ENCODE measurements around the gene IFITM2. TPM values are rescaled to one million over a fixed set of nuclear protein-coding genes. Genes with fewer than 3 reads are reported as not detected.

The IFITM2 gene
- total RNA-seq, 2 donors from 2014 or later = 87.9 to 171 TPM

DNA sequence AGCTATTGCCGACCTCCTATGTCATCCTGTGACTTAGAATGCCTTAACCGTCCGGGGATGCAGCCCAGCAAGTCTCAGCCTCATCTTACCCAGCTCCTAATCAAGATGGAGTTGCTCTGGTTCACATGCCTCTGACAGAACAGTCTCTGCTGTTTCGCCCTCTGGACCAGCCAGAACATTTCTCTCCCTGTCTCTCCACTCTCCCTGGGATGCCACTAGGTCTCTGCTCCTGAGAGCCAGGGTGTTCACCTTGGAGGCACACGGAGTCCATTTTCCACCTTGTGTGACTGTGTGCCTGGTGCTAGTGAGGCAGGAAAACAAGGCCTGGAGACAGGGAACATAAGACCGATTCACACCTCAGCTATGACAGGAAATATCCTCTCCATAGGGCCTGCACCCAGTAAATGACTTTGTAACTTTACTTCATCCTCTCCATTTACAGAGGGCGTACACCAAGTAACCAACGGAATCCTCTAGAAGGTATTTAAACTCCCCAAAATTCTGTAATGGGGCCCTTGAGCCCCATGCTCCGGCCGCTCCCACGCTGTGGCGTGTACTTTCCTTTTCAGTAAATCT lies 44.9 kb downstream of the IFITM2 start:
- Mint-ChIP-seq H3K27me3 (no peaks in the 10 kb centered on the region), H3K9me3 (no peaks in the 10 kb centered on the region), H3K4me1 (ENCODE audit: low read depth in 2 of 2) (peaks cover 37 to 38% of the 10 kb centered on the region in 2 donors), H3K4me3 (peak overlapping the region; percentile 5), H3K36me3 (no peaks in the 10 kb centered on the region), H3K27ac (peak overlapping the region in 1 of 2 donors; percentile 40)
- ATAC-seq = no peak
- DNase-seq (ENCODE audit: low spot score) = no peak

DNA sequence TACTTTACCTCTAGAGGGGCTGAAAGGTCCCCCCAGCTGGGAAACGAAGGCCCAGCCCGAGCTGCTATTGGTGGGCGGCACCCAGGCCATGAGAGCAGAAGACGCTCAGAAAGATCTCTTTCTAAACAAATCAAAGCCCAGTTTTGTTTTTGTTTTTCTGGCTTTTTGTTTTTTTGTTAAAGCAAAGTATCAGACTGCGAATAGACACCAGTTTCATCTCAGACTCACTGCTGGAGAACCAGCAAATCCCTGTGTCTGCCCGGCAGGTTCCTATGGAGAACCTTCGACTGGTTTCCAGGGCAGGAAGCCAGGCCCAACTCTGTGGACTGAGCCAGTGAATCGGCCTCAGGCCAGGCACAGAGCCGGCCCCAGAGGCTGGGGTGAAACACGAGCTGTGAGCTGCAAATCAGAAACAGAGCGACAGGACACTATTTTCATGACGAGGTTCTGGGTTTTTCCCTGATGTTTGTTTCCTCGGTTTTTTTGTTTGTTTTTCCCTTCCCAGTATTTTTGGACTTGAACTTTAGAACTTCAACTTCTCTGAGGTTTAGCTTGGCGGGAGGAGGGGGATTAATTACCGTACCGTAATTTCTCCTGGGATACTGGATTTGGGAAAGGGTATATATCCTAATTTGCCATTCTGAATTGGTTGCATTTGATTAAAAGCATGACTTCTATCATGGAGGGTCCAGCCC lies 45.7 kb downstream of the IFITM2 start:
- peak overlapping the region; percentile 35 for H3K4me3 Mint-ChIP-seq
- H3K36me3 Mint-ChIP-seq = no peaks in the 10 kb centered on the region
- H3K27ac Mint-ChIP-seq = peak overlapping the region in 1 of 2 donors; percentile 40
- peaks cover 37 to 38% of the 10 kb centered on the region in 2 donors for H3K4me1 Mint-ChIP-seq (ENCODE audit: low read depth in 2 of 2)
- DNase-seq (ENCODE audit: low spot score) = no peak
- ATAC-seq = no peak
- H3K27me3 Mint-ChIP-seq = no peaks in the 10 kb centered on the region
- H3K9me3 Mint-ChIP-seq = no peaks in the 10 kb centered on the region

DNA sequence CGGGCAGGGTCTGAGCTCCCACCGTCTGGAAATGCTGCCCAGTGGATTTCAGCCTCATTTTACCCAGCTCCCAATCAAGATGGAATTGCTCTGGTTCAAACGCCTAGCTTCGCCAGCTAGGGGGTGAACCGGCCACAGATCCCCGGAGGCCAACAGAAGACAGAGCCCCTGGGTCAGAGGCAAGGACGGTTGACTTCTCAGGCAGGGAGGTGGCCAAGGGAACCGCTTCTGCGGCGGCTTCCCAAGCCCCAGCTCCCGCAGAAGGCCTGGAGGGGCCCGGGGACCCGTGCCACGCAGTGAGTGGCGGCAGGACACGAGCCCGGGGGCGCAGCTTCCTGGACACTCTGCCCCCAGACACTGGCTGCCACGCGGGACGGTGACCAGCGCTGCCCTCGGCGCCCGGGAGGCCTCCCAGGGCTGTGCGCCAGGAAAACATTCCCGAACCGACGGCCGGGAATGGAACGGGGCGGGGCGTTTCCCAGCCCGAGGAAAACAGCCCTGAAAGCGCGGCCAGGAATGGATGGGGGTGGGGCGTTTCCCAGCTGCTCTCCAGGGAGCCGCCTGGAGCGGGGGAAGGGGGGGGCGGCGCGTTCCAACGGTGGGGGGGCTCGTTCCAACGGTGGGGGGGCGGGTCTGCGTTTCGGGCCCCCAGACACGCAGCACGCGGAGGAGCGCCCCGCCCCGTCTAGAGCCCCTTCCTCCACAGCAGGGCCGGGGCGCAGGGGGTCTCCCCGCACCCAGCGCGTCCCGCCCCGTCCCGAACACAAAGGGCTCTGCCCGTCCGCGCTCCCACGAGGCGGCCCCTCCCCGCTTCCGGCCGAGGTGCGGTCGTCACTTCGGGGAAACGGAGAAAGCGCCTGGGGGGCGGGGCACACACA lies 48.2 kb downstream of the IFITM2 start:
- Mint-ChIP-seq H3K27ac (peak overlapping the region in 1 of 2 donors; percentile 26), H3K4me1 (ENCODE audit: low read depth in 2 of 2) (peaks cover 35% of the 10 kb centered on the region in 2 donors), H3K4me3 (peak overlapping the region; percentile 58), H3K9me3 (no peaks in the 10 kb centered on the region), H3K27me3 (no peaks in the 10 kb centered on the region), H3K36me3 (no peaks in the 10 kb centered on the region)
- ATAC-seq (peak; percentile 61 to 82), DNase-seq (ENCODE audit: low spot score) (peak; percentile 83)

DNA sequence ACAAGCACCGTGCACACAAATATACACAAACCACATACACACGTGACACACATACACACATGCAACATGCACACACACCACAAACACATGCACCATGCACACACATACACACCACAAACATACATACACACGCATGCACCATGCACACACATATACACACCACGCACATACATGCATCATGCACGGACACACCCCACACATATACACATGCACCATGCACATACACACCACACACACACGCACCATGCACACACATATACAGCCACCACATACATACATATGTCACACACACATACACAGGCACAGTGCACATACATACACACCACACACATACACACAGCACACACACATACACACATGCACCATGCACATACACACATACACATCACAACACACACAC lies 49.0 kb downstream of the IFITM2 start:
- peaks cover 27 to 34% of the 10 kb centered on the region in 2 donors for H3K4me1 Mint-ChIP-seq (ENCODE audit: low read depth in 2 of 2)
- H3K9me3 Mint-ChIP-seq = no peaks in the 10 kb centered on the region

DNA sequence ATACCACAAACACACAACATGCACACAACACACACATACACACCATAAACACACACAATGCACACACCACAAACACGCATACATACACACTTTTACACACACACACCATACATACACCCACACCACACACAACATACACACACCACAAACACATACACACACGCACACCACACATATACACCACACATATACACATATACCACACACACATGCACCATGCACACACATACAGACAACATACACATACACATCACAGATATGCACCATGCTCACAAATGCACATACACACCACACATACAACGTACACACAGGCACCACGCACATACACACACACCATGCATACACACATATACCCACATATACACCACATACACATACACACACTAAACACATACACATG lies 50.0 kb downstream of the IFITM2 start:
- no peaks in the 10 kb centered on the region for H3K27me3 Mint-ChIP-seq
- H3K4me3 Mint-ChIP-seq = no peak overlapping the region
- H3K4me1 Mint-ChIP-seq (ENCODE audit: low read depth in 2 of 2) = peaks cover 23 to 27% of the 10 kb centered on the region in 2 donors

More for the DNA sequence above, 49.0 kb downstream of the IFITM2 start:
- no peaks in the 10 kb centered on the region for H3K27me3 Mint-ChIP-seq
- H3K4me3 Mint-ChIP-seq = no peak overlapping the region
- ATAC-seq = no peak
- H3K36me3 Mint-ChIP-seq = no peaks in the 10 kb centered on the region
- DNase-seq (ENCODE audit: low spot score) = no peak
- no peak overlapping the region for H3K27ac Mint-ChIP-seq

DNA sequence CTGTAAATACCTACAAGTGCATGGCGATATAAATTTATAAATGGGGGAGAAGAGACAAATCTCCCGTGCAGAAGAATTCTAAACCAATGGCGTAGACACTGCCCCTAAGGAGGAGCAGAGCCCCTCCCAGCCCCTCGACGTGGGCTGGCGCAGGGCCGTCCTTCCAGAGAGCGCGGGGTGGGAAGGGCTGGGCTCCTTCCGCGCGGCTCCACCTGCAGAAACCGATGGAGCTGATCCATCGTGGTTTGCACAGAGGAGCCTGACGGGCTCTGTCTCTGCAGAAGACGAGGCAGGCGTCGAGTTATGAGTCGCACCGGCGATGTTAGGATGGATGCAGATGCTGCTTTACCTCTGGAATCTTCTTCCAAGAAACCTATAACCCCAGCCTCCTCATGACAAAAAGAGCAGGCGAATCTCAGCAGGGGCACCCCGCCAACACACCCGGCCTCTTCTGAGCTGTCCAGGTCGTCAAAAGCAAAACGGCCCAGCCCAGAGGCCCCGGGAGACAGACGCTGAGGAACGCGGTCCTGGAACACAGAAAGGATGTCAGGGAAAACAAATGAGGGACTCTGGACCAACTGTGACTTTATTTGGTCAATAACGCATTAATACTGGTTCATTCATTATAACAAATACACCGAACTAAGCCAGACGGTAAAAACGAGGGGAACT lies 50.6 kb downstream of the IFITM2 start:
- Mint-ChIP-seq H3K36me3 (no peaks in the 10 kb centered on the region), H3K4me3 (no peak overlapping the region), H3K4me1 (ENCODE audit: low read depth in 2 of 2) (peaks cover 18 to 21% of the 10 kb centered on the region in 2 donors), H3K27me3 (no peaks in the 10 kb centered on the region), H3K9me3 (no peaks in the 10 kb centered on the region), H3K27ac (no peak overlapping the region)
- ATAC-seq = no peak
- no peak for DNase-seq (ENCODE audit: low spot score)

More for the DNA sequence above, 50.0 kb downstream of the IFITM2 start:
- Mint-ChIP-seq H3K9me3 (no peaks in the 10 kb centered on the region), H3K27ac (no peak overlapping the region), H3K36me3 (no peaks in the 10 kb centered on the region)
- ATAC-seq = no peak
- no peak for DNase-seq (ENCODE audit: low spot score)

Other genes starting within 250 kb of the IFITM2 start
- gene SCGB1C1, start 114.7 kb upstream of the IFITM2 start, total RNA-seq = not detected
- gene BET1L, start 100.4 kb upstream of the IFITM2 start, total RNA-seq = 10 to 100 TPM; 43.6 to 51.4 TPM
- gene RIC8A, start 100.1 kb upstream of the IFITM2 start, total RNA-seq = 100 to 1,000 TPM; 130 to 148 TPM
- gene SIRT3, start 71.5 kb upstream of the IFITM2 start, total RNA-seq = 10 to 100 TPM; 13.7 to 16.3 TPM
- 100 to 1,000 TPM; 204 to 263 TPM for gene PSMD13, start 70.8 kb upstream of the IFITM2 start, total RNA-seq
- gene NLRP6, start 29.4 kb upstream of the IFITM2 start, total RNA-seq = 1 to 10 TPM in 1 of 2 donors, under 1 TPM in 1; 0.26 to 1.2 TPM
- 10 to 100 TPM; 17.0 to 24.9 TPM for gene PGGHG, start 18.7 kb upstream of the IFITM2 start, total RNA-seq
- not detected for gene IFITM5, start 8.3 kb upstream of the IFITM2 start, total RNA-seq
- 10 to 100 TPM; 58.1 to 71.0 TPM for gene IFITM1, start 6.2 kb downstream of the IFITM2 start, total RNA-seq
- 10 to 100 TPM; 28.2 to 29.8 TPM for gene IFITM3, start 13.0 kb downstream of the IFITM2 start, total RNA-seq
- under 1 TPM in 1 of 2 donors, not detected in 1; 0.50 TPM for gene B4GALNT4, start 61.7 kb downstream of the IFITM2 start, total RNA-seq
- not detected for gene PKP3, start 86.4 kb downstream of the IFITM2 start, total RNA-seq
- 10 to 100 TPM; 39.0 to 44.9 TPM for gene SIGIRR, start 107.2 kb downstream of the IFITM2 start, total RNA-seq
- 1 to 10 TPM; 2.4 to 6.7 TPM for gene ANO9, start 134.2 kb downstream of the IFITM2 start, total RNA-seq
- gene PTDSS2, start 142.5 kb downstream of the IFITM2 start, total RNA-seq = 10 to 100 TPM; 20.6 to 56.9 TPM
- 100 to 1,000 TPM in 1 of 2 donors, 10 to 100 TPM in 1; 89.2 to 113 TPM for gene RNH1, start 199.4 kb downstream of the IFITM2 start, total RNA-seq
- gene HRAS, start 227.8 kb downstream of the IFITM2 start, total RNA-seq = 10 to 100 TPM; 33.6 to 83.5 TPM
- 1 to 10 TPM in 1 of 2 donors, under 1 TPM in 1; 0.98 to 1.8 TPM for gene LRRC56, start 229.7 kb downstream of the IFITM2 start, total RNA-seq